Hepatocyte (in vitro differentiated cells): ENCODE results near the gene EPHA6.

Source experiments
- EZH2 ChIP-seq: fragments of 200-600 bp; sonication (generic); IDR thresholded peaks from 2 replicates; pipeline ENCODE4 v1.6.1; 2016; ENCODE audit warnings: antibody characterized with exemption, mild to moderate bottlenecking, borderline replicate concordance
- TF ChIP-seq, protein P1 (sequence below): fragments of 200-600 bp; sonication (generic); IDR thresholded peaks from 2 replicates; pipeline ENCODE4 v1.5.1; 2016; ENCODE audit warnings: antibody characterized with exemption, mild to moderate bottlenecking; ENCODE audit not compliant: poor library complexity

DNA sequence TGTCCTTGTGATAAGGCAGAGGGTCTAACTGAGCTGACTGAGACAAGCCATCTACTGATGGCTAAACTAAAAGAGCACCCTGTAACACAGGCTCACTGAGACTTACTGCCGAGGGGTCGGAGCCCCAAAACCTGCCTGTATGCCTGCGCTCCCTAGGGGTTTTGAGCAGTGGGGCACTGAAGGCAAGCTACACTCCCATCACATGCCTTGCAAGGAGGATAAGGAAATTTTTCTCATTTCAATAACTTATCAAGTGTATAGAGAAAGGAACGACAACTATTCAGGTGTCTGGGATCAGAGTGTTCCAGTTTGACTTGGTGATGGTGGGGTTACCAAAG is 292.2 kb downstream of the EPHA6 start:
- TF ChIP-seq, protein P1, sequence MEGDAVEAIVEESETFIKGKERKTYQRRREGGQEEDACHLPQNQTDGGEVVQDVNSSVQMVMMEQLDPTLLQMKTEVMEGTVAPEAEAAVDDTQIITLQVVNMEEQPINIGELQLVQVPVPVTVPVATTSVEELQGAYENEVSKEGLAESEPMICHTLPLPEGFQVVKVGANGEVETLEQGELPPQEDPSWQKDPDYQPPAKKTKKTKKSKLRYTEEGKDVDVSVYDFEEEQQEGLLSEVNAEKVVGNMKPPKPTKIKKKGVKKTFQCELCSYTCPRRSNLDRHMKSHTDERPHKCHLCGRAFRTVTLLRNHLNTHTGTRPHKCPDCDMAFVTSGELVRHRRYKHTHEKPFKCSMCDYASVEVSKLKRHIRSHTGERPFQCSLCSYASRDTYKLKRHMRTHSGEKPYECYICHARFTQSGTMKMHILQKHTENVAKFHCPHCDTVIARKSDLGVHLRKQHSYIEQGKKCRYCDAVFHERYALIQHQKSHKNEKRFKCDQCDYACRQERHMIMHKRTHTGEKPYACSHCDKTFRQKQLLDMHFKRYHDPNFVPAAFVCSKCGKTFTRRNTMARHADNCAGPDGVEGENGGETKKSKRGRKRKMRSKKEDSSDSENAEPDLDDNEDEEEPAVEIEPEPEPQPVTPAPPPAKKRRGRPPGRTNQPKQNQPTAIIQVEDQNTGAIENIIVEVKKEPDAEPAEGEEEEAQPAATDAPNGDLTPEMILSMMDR, result no peak
- no peak for TF ChIP-seq EZH2
